Stomach (tissue), 4 donors: Measurements from ENCODE around the gene FAM72C.
"Not testable (repeated sequence)": the region's sequence is repeated elsewhere in the genome, so short reads cannot be mapped to it uniquely, and the experiment has no call there.

Experiments
- EP300 ChIP-seq: sonication (generic); formaldehyde crosslinking; IDR thresholded peaks from one replicate; pipeline ENCODE4 v1.6.1; 2017; ENCODE audit warnings: antibody characterized with exemption
- POLR2A ChIP-seq, 4 donors: fragments of 450-650 bp; IDR thresholded peaks; one replicate each; pipeline ENCODE4 v1.6.1; 2016; ENCODE audit warnings: antibody characterized with exemption in 4 of 4, control low read depth in 2 of 4, mild to moderate bottlenecking in 1 of 4, moderate library complexity in 1 of 4
- POLR2AphosphoS5 ChIP-seq, 3 donors: sonication (generic); formaldehyde crosslinking; IDR thresholded peaks; one replicate each; pipeline ENCODE4 v1.6.1; 2016; ENCODE audit warnings: antibody characterized with exemption in 3 of 3
- TF ChIP-seq, protein P1 (sequence below), 7 experiments: fragments of 450-650 bp in 4 of 7; fragments of 200-600 bp in 3 of 7; sonication (generic) in 3 of 7; IDR thresholded peaks; one replicate each; pipeline ENCODE4 v1.5.1; 2016 to 2019; ENCODE audit warnings: antibody characterized with exemption in 7 of 7, control low read depth in 2 of 7, mild to moderate bottlenecking in 1 of 7

DNA sequence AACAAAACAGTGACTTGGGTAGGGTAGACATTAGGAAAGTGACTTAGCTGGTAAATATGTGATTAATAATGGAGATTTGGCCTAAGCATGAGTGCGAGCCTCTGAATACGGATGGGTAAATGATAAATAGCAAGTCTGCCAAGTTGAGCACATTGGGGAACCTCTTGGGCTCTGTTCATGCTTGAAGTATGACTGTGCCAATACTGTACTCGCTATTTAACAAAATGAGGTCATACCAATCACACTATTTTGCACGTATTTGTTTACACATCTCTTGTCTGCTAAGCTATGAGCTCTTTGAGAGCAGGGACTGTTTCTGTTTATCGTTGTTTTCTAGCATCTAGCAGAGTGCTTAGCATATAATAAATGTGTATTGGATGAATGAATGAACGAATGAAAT is 24.2 kb upstream of the FAM72C start:
- TF ChIP-seq, protein P1, sequence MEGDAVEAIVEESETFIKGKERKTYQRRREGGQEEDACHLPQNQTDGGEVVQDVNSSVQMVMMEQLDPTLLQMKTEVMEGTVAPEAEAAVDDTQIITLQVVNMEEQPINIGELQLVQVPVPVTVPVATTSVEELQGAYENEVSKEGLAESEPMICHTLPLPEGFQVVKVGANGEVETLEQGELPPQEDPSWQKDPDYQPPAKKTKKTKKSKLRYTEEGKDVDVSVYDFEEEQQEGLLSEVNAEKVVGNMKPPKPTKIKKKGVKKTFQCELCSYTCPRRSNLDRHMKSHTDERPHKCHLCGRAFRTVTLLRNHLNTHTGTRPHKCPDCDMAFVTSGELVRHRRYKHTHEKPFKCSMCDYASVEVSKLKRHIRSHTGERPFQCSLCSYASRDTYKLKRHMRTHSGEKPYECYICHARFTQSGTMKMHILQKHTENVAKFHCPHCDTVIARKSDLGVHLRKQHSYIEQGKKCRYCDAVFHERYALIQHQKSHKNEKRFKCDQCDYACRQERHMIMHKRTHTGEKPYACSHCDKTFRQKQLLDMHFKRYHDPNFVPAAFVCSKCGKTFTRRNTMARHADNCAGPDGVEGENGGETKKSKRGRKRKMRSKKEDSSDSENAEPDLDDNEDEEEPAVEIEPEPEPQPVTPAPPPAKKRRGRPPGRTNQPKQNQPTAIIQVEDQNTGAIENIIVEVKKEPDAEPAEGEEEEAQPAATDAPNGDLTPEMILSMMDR (IDR thresholded peaks at IDR 0.05), result not testable (repeated sequence)
- TF ChIP-seq POLR2A (IDR thresholded peaks at IDR 0.05); POLR2AphosphoS5 (IDR thresholded peaks at IDR 0.05); EP300: not testable (repeated sequence)
